ENCODE measurements around the gene SPG11. TPM values are rescaled to one million over a fixed set of nuclear protein-coding genes. Genes with fewer than 3 reads are reported as not detected.

The SPG11 gene
- total RNA-seq, 1 experiment from 2014 or later, result 55.0 TPM

- TF ChIP-seq, protein P1, sequence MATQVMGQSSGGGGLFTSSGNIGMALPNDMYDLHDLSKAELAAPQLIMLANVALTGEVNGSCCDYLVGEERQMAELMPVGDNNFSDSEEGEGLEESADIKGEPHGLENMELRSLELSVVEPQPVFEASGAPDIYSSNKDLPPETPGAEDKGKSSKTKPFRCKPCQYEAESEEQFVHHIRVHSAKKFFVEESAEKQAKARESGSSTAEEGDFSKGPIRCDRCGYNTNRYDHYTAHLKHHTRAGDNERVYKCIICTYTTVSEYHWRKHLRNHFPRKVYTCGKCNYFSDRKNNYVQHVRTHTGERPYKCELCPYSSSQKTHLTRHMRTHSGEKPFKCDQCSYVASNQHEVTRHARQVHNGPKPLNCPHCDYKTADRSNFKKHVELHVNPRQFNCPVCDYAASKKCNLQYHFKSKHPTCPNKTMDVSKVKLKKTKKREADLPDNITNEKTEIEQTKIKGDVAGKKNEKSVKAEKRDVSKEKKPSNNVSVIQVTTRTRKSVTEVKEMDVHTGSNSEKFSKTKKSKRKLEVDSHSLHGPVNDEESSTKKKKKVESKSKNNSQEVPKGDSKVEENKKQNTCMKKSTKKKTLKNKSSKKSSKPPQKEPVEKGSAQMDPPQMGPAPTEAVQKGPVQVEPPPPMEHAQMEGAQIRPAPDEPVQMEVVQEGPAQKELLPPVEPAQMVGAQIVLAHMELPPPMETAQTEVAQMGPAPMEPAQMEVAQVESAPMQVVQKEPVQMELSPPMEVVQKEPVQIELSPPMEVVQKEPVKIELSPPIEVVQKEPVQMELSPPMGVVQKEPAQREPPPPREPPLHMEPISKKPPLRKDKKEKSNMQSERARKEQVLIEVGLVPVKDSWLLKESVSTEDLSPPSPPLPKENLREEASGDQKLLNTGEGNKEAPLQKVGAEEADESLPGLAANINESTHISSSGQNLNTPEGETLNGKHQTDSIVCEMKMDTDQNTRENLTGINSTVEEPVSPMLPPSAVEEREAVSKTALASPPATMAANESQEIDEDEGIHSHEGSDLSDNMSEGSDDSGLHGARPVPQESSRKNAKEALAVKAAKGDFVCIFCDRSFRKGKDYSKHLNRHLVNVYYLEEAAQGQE (IDR thresholded peaks at IDR 0.05; ENCODE audit: insufficient read depth in 1 of 2, low read depth in 2 of 2, low read length in 1 of 2), result no peak
- no peak for TF ChIP-seq CTCF (IDR thresholded peaks at IDR 0.05)
- no peak for TF ChIP-seq POLR2AphosphoS5 (IDR thresholded peaks at IDR 0.05; ENCODE audit: low read depth, low read length)
- TF ChIP-seq TCF7L2 (IDR thresholded peaks at IDR 0.05; ENCODE audit: low read depth, low read length), result no peak
- no peak for TF ChIP-seq SIN3A (IDR thresholded peaks at IDR 0.05; ENCODE audit: borderline replicate concordance, insufficient read depth, low read depth, low read length)
- Histone ChIP-seq H3K36me3 (ENCODE audit: control insufficient read depth, insufficient read depth, low read length) (peaks cover 54% of the 10 kb centered on the region), H3K4me3 (ENCODE audit: low read depth in 2 of 2, low read length in 2 of 2) (no peak overlapping the region), H3K27ac (ENCODE audit: low read length) (no peak overlapping the region), H3K9me3 (ENCODE audit: control insufficient read depth, insufficient read depth, low read depth, low read length) (no peaks in the 10 kb centered on the region), H3K27me3 (ENCODE audit: control insufficient read depth, insufficient read depth, low read length) (no peaks in the 10 kb centered on the region), H3K4me1 (ENCODE audit: control insufficient read depth, insufficient read depth, low read length) (no peaks in the 10 kb centered on the region)
- in situ Hi-C loops (cut with HindIII; ENCODE audit: low pct_unique_long_range_greater_than_20kb, low sequenced_read_pairs), result no loop called here
- intact Hi-C loops (cut with micrococcal nuclease; ENCODE audit: unreplicated experiment), result no loop called here
- BruUV-seq (replicated peaks), result no TSS peak
- ChIA-PET POLR2A (no interaction called here), CTCF (interaction anchor here (0.5 kb wide), 1 partner anchor 24 kb away, joined by 4 read pairs; no protein-coding TSS in a partner anchor)
- ATAC-seq, result no peak
- DNase-seq (ENCODE audit: low read depth, low spot score), result no peak
These were observed 108.3 kb downstream of the SPG11 start for GRCh38 chr15:44554934-44555723.

- CTCF ChIA-PET, result interaction anchor here (0.6 kb wide), 1 partner anchor 256 kb away, joined by 6 read pairs; no protein-coding TSS in a partner anchor
- in situ Hi-C loops (cut with HindIII; ENCODE audit: low pct_unique_long_range_greater_than_20kb, low sequenced_read_pairs), result no loop called here
- ATAC-seq, result no peak
These were observed 112.7 kb downstream of the SPG11 start for GRCh38 chr15:44550734-44551133.

More at GRCh38 chr15:44550734-44551133, 112.7 kb downstream of the SPG11 start:
- H3K27ac ChIP-seq (ENCODE audit: low read length), result no peak overlapping the region
- intact Hi-C loops (cut with micrococcal nuclease; ENCODE audit: unreplicated experiment), result no loop called here
- H3K4me3 ChIP-seq (ENCODE audit: low read depth in 2 of 2, low read length in 2 of 2), result no peak overlapping the region
- no peaks in the 10 kb centered on the region for H3K9me3 ChIP-seq (ENCODE audit: control insufficient read depth, insufficient read depth, low read depth, low read length)
- BruUV-seq (replicated peaks), result no TSS peak
- no peak for DNase-seq (ENCODE audit: low read depth, low spot score)
- no peaks in the 10 kb centered on the region for H3K4me1 ChIP-seq (ENCODE audit: control insufficient read depth, insufficient read depth, low read length)
- TF ChIP-seq POLR2AphosphoS5 (IDR thresholded peaks at IDR 0.05; ENCODE audit: low read depth, low read length) (no peak), CTCF (IDR thresholded peaks at IDR 0.05) (no peak), SIN3A (IDR thresholded peaks at IDR 0.05; ENCODE audit: borderline replicate concordance, insufficient read depth, low read depth, low read length) (no peak), TCF7L2 (IDR thresholded peaks at IDR 0.05; ENCODE audit: low read depth, low read length) (no peak)
- TF ChIP-seq, protein P1 (IDR thresholded peaks at IDR 0.05; ENCODE audit: insufficient read depth in 1 of 2, low read depth in 2 of 2, low read length in 1 of 2), result no peak
- peaks cover 31% of the 10 kb centered on the region for H3K36me3 ChIP-seq (ENCODE audit: control insufficient read depth, insufficient read depth, low read length)
- no peaks in the 10 kb centered on the region for H3K27me3 ChIP-seq (ENCODE audit: control insufficient read depth, insufficient read depth, low read length)
- POLR2A ChIA-PET, result no interaction called here

Data from Panc1 (cell line).